ENCODE data around the gene FOXN4. TPM values are rescaled to one million over a fixed set of nuclear protein-coding genes. Genes with fewer than 3 reads are reported as not detected.

FOXN4 gene
- total RNA-seq, 1 donor from 2014 or later: not detected

DNA sequence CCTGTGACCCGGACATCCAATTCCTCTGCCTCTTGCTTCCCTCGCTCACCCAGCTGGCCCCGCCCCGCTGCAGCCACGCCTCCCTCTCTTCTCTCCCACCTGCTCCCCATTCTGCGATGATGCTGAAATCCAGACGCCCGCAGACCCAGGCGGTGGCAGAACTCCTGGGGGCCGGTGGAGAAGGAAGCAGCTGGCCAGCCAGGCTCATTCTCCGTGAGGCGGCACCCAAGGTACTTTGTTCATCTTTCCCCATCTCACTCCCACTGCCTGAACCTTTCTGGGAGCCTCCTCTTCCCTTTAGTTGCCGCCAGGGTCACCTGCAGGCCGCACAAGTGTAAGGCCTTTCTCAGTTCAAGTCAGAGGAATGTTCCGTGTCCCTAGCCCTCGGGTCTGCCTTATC lies 35.7 kb downstream of the FOXN4 start:
- no peak for DNase-seq (ENCODE audit: low read depth)
- FAIRE-seq: no peak
- TF ChIP-seq, protein P1, sequence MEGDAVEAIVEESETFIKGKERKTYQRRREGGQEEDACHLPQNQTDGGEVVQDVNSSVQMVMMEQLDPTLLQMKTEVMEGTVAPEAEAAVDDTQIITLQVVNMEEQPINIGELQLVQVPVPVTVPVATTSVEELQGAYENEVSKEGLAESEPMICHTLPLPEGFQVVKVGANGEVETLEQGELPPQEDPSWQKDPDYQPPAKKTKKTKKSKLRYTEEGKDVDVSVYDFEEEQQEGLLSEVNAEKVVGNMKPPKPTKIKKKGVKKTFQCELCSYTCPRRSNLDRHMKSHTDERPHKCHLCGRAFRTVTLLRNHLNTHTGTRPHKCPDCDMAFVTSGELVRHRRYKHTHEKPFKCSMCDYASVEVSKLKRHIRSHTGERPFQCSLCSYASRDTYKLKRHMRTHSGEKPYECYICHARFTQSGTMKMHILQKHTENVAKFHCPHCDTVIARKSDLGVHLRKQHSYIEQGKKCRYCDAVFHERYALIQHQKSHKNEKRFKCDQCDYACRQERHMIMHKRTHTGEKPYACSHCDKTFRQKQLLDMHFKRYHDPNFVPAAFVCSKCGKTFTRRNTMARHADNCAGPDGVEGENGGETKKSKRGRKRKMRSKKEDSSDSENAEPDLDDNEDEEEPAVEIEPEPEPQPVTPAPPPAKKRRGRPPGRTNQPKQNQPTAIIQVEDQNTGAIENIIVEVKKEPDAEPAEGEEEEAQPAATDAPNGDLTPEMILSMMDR (IDR thresholded peaks at IDR 0.05; ENCODE audit: insufficient read depth, low read length, severe bottlenecking): no peak
- Histone ChIP-seq H3K4me3 (ENCODE audit: low read depth, low read length) (no peak overlapping the region), H3K36me3 (ENCODE audit: control insufficient read depth, insufficient read depth, low read length) (no peaks in the 10 kb centered on the region), H3K27me3 (ENCODE audit: control insufficient read depth, insufficient read depth, low read length) (no peaks in the 10 kb centered on the region)

DNA sequence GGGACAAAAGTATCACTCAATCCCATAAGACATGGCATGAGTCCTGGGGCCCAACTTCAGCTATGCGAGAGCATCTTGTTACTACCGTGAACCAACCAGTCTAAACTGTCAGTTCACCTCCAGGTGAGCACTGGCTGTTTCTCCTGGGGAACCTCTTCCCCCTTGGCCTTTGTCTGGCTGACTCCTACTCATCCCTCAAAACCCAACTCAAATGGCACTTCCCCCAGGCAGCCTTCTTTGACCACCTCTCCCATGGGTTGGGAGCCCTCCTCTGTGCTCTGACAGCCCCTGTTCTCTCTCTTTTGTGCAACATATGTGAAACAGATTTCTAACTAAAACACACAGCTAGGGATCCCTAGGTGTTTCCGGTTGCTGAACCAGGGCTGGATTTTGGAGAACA lies 37.7 kb downstream of the FOXN4 start:
- FAIRE-seq: no peak
- no peak for DNase-seq (ENCODE audit: low read depth)
- TF ChIP-seq, protein P1 (IDR thresholded peaks at IDR 0.05; ENCODE audit: insufficient read depth, low read length, severe bottlenecking): no peak
- no peaks in the 10 kb centered on the region for H3K27me3 ChIP-seq (ENCODE audit: control insufficient read depth, insufficient read depth, low read length)
- no peaks in the 10 kb centered on the region for H3K36me3 ChIP-seq (ENCODE audit: control insufficient read depth, insufficient read depth, low read length)
- H3K4me3 ChIP-seq (ENCODE audit: low read depth, low read length): no peak overlapping the region

DNA sequence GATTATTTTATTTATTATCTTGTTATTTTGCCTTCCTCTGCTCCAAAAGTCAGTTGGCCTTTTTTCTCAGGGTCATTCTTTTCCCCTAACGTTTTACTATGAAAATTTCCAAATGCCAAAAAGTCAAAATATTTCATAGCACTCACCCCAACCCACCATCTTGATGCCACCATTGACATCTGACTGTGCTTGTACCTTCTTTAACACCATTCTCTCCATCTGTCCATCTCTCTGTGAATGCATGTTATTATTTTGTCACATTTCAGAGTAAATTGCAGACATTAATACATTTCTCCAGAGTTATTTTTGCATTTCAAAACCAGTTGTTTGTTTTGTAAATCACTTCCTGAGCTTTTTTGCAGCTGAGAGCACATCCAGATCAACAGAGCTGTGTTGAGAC lies 38.6 kb downstream of the FOXN4 start:
- Histone ChIP-seq H3K27me3 (ENCODE audit: control insufficient read depth, insufficient read depth, low read length) (no peaks in the 10 kb centered on the region), H3K36me3 (ENCODE audit: control insufficient read depth, insufficient read depth, low read length) (no peaks in the 10 kb centered on the region), H3K4me3 (ENCODE audit: low read depth, low read length) (no peak overlapping the region)
- FAIRE-seq (no peak), DNase-seq (ENCODE audit: low read depth) (no peak)
- TF ChIP-seq, protein P1 (IDR thresholded peaks at IDR 0.05; ENCODE audit: insufficient read depth, low read length, severe bottlenecking): no peak

DNA sequence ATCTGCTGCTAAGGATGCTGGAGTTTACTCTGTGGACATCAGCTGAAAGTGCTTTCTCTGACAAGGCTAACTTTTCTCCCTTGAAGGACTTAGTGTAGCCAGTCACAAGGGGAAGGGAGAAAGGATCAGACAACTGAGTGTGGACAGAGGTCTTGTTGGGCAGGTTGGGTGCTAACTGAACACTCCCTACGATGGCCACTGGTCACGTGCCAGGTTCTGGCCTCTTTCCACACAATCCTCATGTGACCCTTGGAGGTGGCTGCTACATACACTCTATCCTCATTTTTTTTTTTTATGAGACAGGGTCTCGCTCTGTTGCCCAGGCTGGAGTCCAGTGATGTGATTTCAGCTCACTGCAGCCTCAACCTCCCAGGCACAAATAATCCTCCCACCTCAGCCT lies 39.7 kb downstream of the FOXN4 start:
- Histone ChIP-seq H3K4me3 (ENCODE audit: low read depth, low read length) (no peak overlapping the region), H3K27me3 (ENCODE audit: control insufficient read depth, insufficient read depth, low read length) (no peaks in the 10 kb centered on the region), H3K36me3 (ENCODE audit: control insufficient read depth, insufficient read depth, low read length) (no peaks in the 10 kb centered on the region)
- no peak for DNase-seq (ENCODE audit: low read depth)
- TF ChIP-seq, protein P1 (IDR thresholded peaks at IDR 0.05; ENCODE audit: insufficient read depth, low read length, severe bottlenecking): no peak
- peak; percentile 36 for FAIRE-seq

DNA sequence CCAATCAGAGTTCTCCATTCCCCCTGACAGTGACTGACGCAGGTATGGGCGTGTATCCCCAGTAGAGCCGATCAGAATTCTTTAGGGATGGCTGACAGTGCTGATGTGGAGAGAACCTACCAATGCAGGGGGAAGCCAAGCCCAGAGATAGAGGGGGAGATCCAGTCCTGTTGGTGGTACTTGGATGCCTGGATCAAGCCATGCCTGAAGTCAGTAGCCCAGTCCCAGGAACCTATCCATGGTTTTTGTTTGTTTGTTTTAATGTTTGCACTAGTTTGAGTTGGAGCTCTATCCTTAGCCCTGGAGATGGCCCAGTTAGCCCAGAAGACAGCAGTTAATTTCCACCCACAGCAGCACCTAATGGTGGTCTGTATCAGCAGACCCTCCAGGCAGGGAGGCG lies 40.2 kb downstream of the FOXN4 start:
- FAIRE-seq (no peak), DNase-seq (ENCODE audit: low read depth) (no peak)
- Histone ChIP-seq H3K27me3 (ENCODE audit: control insufficient read depth, insufficient read depth, low read length) (no peaks in the 10 kb centered on the region), H3K4me3 (ENCODE audit: low read depth, low read length) (no peak overlapping the region), H3K36me3 (ENCODE audit: control insufficient read depth, insufficient read depth, low read length) (no peaks in the 10 kb centered on the region)
- TF ChIP-seq, protein P1 (IDR thresholded peaks at IDR 0.05; ENCODE audit: insufficient read depth, low read length, severe bottlenecking): no peak

DNA sequence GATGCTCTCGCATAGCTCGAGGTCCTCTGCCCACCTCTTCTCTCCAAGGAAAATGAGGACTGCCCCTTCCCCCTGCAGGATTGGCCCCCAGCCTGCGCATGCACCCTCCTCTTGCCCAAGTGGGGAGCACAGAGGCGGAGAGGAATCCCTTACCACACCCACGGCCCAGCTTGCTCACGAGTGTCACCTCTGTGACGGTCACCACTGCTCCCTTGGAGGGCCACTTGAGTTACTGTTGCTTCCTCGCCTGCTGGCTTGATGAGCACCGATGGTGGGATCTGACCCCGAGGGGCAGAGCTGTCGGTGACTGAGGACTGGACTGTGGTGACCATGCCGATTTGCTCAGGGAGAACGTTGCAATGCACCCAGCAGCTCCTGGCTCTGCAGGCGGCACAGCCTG lies 41.7 kb downstream of the FOXN4 start:
- H3K27me3 ChIP-seq (ENCODE audit: control insufficient read depth, insufficient read depth, low read length): no peaks in the 10 kb centered on the region
- no peak for FAIRE-seq
- TF ChIP-seq, protein P1 (IDR thresholded peaks at IDR 0.05; ENCODE audit: insufficient read depth, low read length, severe bottlenecking): no peak
- H3K36me3 ChIP-seq (ENCODE audit: control insufficient read depth, insufficient read depth, low read length): no peaks in the 10 kb centered on the region
- no peak for DNase-seq (ENCODE audit: low read depth)
- H3K4me3 ChIP-seq (ENCODE audit: low read depth, low read length): no peak overlapping the region

All from bronchial epithelial cell (primary cell).